Mammary epithelial cell (primary cell): ENCODE measurements around the gene PPP2CA.
"Not testable (repeated sequence)": the region's sequence is repeated elsewhere in the genome, so short reads cannot be mapped to it uniquely, and the experiment has no call there.

Source experiments
- EZH2 ChIP-seq: IDR thresholded peaks from 2 replicates; pipeline ENCODE4 v1.6.1; 2012; ENCODE audit warnings: low read length, inconsistent platforms, borderline replicate concordance
- TF ChIP-seq, protein P1 (sequence below), 2 donors: IDR thresholded peaks in 1 of 2; conservative IDR thresholded peaks in 1 of 2; 2 replicates each; pipeline ENCODE4 v1.5.1; 2011 to 2012; ENCODE audit warnings: inconsistent platforms in 2 of 2, low read length in 2 of 2, mild to moderate bottlenecking in 2 of 2, control low read depth in 1 of 2, low read depth in 1 of 2; ENCODE audit not compliant: insufficient read depth in 1 of 2; ENCODE audit errors: extremely low read depth in 1 of 2

DNA sequence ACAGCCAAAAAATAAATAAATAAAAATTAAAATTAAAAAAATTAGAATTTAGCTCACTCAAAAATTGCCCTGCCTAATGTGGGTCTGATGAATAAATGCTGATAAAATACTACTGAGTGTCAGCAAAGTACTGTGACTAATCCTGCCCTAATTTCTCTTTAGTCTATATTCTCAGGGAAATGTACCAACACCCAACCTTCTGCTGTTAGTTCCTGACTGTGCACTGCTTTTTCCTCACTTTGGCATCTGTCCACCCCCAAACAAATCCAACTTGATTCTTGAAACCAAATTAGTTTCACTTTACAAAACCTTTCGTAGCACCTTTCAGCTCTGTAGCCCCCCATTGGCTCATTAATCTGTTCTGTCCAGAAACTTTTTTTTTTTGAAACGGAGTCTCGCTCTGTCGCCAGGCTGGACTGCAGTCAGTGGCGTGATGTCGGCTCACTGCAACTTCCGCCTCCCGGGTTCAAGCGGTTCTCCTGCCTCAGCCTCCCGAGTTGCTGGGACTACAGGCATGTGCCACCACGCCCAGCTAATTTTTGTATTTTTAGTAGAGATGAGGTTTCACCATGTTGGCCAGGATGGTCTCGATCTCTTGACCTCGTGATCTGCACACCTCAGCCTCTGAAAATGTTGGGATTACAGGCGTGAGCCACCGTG lies 73.6 kb downstream of the PPP2CA start:
- TF ChIP-seq, protein P1, sequence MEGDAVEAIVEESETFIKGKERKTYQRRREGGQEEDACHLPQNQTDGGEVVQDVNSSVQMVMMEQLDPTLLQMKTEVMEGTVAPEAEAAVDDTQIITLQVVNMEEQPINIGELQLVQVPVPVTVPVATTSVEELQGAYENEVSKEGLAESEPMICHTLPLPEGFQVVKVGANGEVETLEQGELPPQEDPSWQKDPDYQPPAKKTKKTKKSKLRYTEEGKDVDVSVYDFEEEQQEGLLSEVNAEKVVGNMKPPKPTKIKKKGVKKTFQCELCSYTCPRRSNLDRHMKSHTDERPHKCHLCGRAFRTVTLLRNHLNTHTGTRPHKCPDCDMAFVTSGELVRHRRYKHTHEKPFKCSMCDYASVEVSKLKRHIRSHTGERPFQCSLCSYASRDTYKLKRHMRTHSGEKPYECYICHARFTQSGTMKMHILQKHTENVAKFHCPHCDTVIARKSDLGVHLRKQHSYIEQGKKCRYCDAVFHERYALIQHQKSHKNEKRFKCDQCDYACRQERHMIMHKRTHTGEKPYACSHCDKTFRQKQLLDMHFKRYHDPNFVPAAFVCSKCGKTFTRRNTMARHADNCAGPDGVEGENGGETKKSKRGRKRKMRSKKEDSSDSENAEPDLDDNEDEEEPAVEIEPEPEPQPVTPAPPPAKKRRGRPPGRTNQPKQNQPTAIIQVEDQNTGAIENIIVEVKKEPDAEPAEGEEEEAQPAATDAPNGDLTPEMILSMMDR (conservative IDR thresholded peaks at IDR 0.05 in 1 of 2, IDR thresholded peaks at IDR 0.05 in 1 of 2; ENCODE audit: extremely low read depth in 1 of 2, insufficient read depth in 1 of 2, low read depth in 1 of 2, low read length in 2 of 2) = not testable (repeated sequence)
- TF ChIP-seq EZH2 = not testable (repeated sequence)
